H1 (cell line): ENCODE results near the gene IRF9. TPM values are rescaled to one million over a fixed set of nuclear protein-coding genes. Genes with fewer than 3 reads are reported as not detected.

Experiments
- ATF3 ChIP-seq: IDR thresholded peaks from 2 replicates; pipeline ENCODE4 v1.6.1; 2011; ENCODE audit warnings: low read depth, mild to moderate bottlenecking, low read length; ENCODE audit not compliant: insufficient read depth
- CBX5 ChIP-seq: fragments of 300-800, 300-1000 bp; sonication (generic); IDR thresholded peaks from 2 replicates; pipeline ENCODE4 v1.7.1; 2016; ENCODE audit warnings: antibody characterized with exemption, low read length, low read depth
- CHD2 ChIP-seq: IDR thresholded peaks from 2 replicates; pipeline ENCODE4 v1.6.1; 2012; ENCODE audit warnings: low read length, improper control_type of control experiment
- EP300 ChIP-seq, 2 experiments: IDR thresholded peaks; 1 replicate in 1 of 2; 2 replicates in 1 of 2; pipeline ENCODE4 v1.6.1; 2011 to 2012; ENCODE audit warnings: low read depth in 2 of 2, low read length in 2 of 2, mild to moderate bottlenecking in 2 of 2, borderline replicate concordance in 1 of 2, inconsistent platforms in 1 of 2, moderate library complexity in 1 of 2
- MAX ChIP-seq: IDR thresholded peaks from 2 replicates; pipeline ENCODE4 v1.6.1; 2012; ENCODE audit warnings: inconsistent platforms
- NANOG ChIP-seq: IDR thresholded peaks from 2 replicates; pipeline ENCODE4 v1.6.1; 2011; ENCODE audit warnings: low read length, low read depth, mild to moderate bottlenecking, inconsistent platforms; ENCODE audit not compliant: insufficient read depth, poor library complexity, severe bottlenecking
- PHF8 ChIP-seq: fragments of 200-600 bp; sonication (generic); conservative IDR thresholded peaks from 2 replicates; pipeline ENCODE4 v1.7.1; 2012; ENCODE audit warnings: low read depth, mild to moderate bottlenecking, inconsistent platforms, low read length, moderate library complexity
- POLR2A ChIP-seq, 2 experiments: IDR thresholded peaks; 1 replicate in 1 of 2; 2 replicates in 1 of 2; pipeline ENCODE4 v1.6.1; 2011; ENCODE audit warnings: low read depth in 2 of 2, low read length in 2 of 2, mild to moderate bottlenecking in 2 of 2; ENCODE audit errors: control extremely low read depth in 1 of 2
- RAD21 ChIP-seq, 2 experiments: IDR thresholded peaks in 1 of 2; conservative IDR thresholded peaks in 1 of 2; 2 replicates each; pipeline ENCODE4 v1.6.1; 2011; ENCODE audit warnings: low read depth in 2 of 2, low read length in 2 of 2, improper control_type of control experiment in 1 of 2, inconsistent platforms in 1 of 2, mild to moderate bottlenecking in 1 of 2, moderate library complexity in 1 of 2
- RXRA ChIP-seq: IDR thresholded peaks from 2 replicates; pipeline ENCODE4 v1.6.1; 2011; ENCODE audit warnings: low read depth, mild to moderate bottlenecking, low read length, moderate library complexity; ENCODE audit not compliant: insufficient read depth
- SAP30 ChIP-seq: fragments of 300-600 bp; sonication (generic); IDR thresholded peaks from 2 replicates; pipeline ENCODE4 v1.7.1; 2012; ENCODE audit warnings: low read length, moderate library complexity, mild to moderate bottlenecking, inconsistent platforms; ENCODE audit not compliant: insufficient read depth, insufficient replicate concordance
- SIN3A ChIP-seq, 2 experiments: IDR thresholded peaks in 1 of 2; conservative IDR thresholded peaks in 1 of 2; 2 replicates each; pipeline ENCODE4 v1.6.1; 2011 to 2012; ENCODE audit warnings: low read length in 2 of 2, improper control_type of control experiment in 1 of 2, low read depth in 1 of 2, mild to moderate bottlenecking in 1 of 2
- SP1 ChIP-seq: IDR thresholded peaks from 2 replicates; pipeline ENCODE4 v1.6.1; 2011; ENCODE audit warnings: low read depth, low read length
- SP4 ChIP-seq: IDR thresholded peaks from 2 replicates; pipeline ENCODE4 v1.6.1; 2012; ENCODE audit warnings: low read length, inconsistent platforms
- TAF1 ChIP-seq: IDR thresholded peaks from 2 replicates; pipeline ENCODE4 v1.6.1; 2011; ENCODE audit warnings: mild to moderate bottlenecking, low read depth, low read length
- TEAD4 ChIP-seq: IDR thresholded peaks from 2 replicates; pipeline ENCODE4 v1.6.1; 2012; ENCODE audit warnings: low read depth, low read length, inconsistent platforms, mixed read lengths
- USF2 ChIP-seq: IDR thresholded peaks from 2 replicates; pipeline ENCODE4 v1.6.1; 2011; ENCODE audit warnings: low read length, improper control_type of control experiment
- YY1 ChIP-seq: IDR thresholded peaks from 2 replicates; pipeline ENCODE4 v1.6.1; 2011; ENCODE audit warnings: low read depth, mild to moderate bottlenecking, low read length
- polyA plus RNA-seq, 7 experiments: library from polyadenylated mRNA; depleted of rRNA in 3 of 7; stranded (reverse) in 5 of 7; unstranded in 2 of 7; fragments of >200 nt in 5 of 7; fragments of 200-250 nt in 2 of 7; gene quantifications; 1 replicate in 5 of 7; 2 replicates in 1 of 7; 4 replicates in 1 of 7; pipeline versions ENCODE4 v1.2.1 to v1.2.3, GENCODE V29; 2011 to 2013; ENCODE audit warnings: missing spikeins in 2 of 7, mixed read lengths in 2 of 7
- total RNA-seq: library from RNA; stranded (reverse); fragmentation: NEBNext Ultra II Directional; extraction: Animal tissue kit (Norgen Biotek cat#: 25700); gene quantifications from 2 replicates; pipeline ENCODE4 v1.2.1, GENCODE V29; 2021
- TF ChIP-seq, protein P1 (sequence below): IDR thresholded peaks from 2 replicates; pipeline ENCODE4 v1.6.1; 2012; ENCODE audit warnings: inconsistent platforms

IRF9 gene
- total and polyA plus RNA-seq, 2 of the 8 experiments (the other 6 are each of a cell fraction or from before 2014, with no cell fraction given): 11.4 to 13.2 TPM

DNA sequence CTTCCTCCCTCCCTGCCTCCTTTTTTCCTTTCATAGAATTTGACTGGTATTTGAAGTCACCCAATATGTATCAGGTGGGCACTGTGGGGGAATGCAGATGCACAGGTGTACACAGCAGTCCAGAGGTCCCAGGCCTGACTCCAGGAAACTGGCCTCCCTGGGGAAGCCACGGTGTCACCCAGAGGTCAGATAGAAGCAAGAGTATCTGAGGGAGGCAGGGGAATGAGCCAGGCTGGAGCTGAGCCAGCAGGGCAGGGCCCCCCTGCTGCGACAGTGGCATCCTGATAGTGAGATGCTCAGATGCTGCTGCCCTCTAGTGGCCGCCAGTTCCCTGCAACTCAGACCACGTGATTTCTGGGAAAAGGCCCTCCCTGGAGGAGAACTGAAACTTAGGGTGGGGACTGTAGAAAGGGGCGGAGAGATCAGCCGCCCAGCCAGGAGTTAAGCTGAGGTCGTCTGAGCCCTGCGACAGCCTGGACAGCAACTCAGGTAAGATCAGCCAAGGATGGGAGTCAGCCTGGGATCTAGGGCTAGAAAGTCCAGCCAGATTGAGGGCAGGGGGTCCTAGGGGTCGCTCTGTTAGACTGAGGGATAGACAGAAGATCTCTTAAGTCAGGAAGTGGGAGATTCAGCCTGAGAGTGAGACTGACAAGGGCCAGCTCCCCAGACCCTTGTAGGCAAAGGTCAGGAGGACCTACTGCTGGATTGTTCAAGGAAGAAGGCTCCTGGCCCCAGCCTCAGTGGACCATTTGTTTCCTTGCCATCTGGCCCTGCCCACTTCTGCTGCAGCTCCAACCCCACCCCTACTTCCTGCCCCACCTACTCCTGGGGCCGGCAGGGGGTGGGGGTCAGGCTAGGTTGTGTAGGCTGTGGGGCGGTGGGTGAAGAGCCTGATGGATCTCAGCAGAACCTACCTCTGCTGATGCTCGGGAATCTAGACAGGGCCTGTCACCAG is at the start of gene IRF9 (continued):
- 0 out of 3 replicates have a peak, but pooled peaks of 1 of the 2 experiments have one; percentile 68 for TF ChIP-seq EP300 (IDR thresholded peaks at IDR 0.05; ENCODE audit: borderline replicate concordance in 1 of 2, low read depth in 2 of 2, low read length in 2 of 2)
- TF ChIP-seq NANOG: no peak
- TF ChIP-seq RXRA: peak; percentile 14; the same call in 1 of the 2 replicates
- peak; percentile 67; the same call in 1 of the 2 replicates for TF ChIP-seq SP4
- peak; percentile 40; the same call in 1 of the 2 replicates for TF ChIP-seq CHD2
- peak in 1 of 2 experiments; percentile 90; a peak in 2 of 4 replicates for TF ChIP-seq SIN3A (conservative IDR thresholded peaks at IDR 0.05 in 1 of 2, IDR thresholded peaks at IDR 0.05 in 1 of 2; ENCODE audit: low read depth in 1 of 2, low read length in 2 of 2)
- peak in 1 of 2 experiments; percentile 48; a peak in 1 of 3 replicates for TF ChIP-seq POLR2A (IDR thresholded peaks at IDR 0.05; ENCODE audit: control extremely low read depth in 1 of 2, low read depth in 2 of 2, low read length in 2 of 2)
- TF ChIP-seq TEAD4: 0 out of 2 replicates have a peak, but pooled peaks have one; percentile 66
- no peak for TF ChIP-seq PHF8
- TF ChIP-seq SP1: peak; percentile 44; the same call in 1 of the 2 replicates
- TF ChIP-seq RAD21 (IDR thresholded peaks at IDR 0.05 in 1 of 2, conservative IDR thresholded peaks at IDR 0.05 in 1 of 2; ENCODE audit: low read depth in 2 of 2, low read length in 2 of 2): peak; percentile 73 to 78
- 0 out of 2 replicates have a peak, but pooled peaks have one; percentile 33 for TF ChIP-seq YY1
- TF ChIP-seq CBX5: no peak
- no peak for TF ChIP-seq SAP30
- peak; percentile 93 for TF ChIP-seq USF2
- peak; percentile 91 for TF ChIP-seq ATF3
- TF ChIP-seq, protein P1, sequence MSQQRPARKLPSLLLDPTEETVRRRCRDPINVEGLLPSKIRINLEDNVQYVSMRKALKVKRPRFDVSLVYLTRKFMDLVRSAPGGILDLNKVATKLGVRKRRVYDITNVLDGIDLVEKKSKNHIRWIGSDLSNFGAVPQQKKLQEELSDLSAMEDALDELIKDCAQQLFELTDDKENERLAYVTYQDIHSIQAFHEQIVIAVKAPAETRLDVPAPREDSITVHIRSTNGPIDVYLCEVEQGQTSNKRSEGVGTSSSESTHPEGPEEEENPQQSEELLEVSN: no peak
- peak; percentile 82 for TF ChIP-seq MAX
- peak; percentile 31; the same call in 1 of the 2 replicates for TF ChIP-seq TAF1
